ENCODE data around the gene GAPDHS. TPM values are rescaled to one million over a fixed set of nuclear protein-coding genes. Genes with fewer than 3 reads are reported as not detected.

GAPDHS gene
- total RNA-seq, 6 experiments from 2014 or later, result not detected

GRCh38 chr19:35517342-35517741, 15.9 kb upstream of the GAPDHS start:
- DNase-seq, result no peak
- TF ChIP-seq, protein P1, sequence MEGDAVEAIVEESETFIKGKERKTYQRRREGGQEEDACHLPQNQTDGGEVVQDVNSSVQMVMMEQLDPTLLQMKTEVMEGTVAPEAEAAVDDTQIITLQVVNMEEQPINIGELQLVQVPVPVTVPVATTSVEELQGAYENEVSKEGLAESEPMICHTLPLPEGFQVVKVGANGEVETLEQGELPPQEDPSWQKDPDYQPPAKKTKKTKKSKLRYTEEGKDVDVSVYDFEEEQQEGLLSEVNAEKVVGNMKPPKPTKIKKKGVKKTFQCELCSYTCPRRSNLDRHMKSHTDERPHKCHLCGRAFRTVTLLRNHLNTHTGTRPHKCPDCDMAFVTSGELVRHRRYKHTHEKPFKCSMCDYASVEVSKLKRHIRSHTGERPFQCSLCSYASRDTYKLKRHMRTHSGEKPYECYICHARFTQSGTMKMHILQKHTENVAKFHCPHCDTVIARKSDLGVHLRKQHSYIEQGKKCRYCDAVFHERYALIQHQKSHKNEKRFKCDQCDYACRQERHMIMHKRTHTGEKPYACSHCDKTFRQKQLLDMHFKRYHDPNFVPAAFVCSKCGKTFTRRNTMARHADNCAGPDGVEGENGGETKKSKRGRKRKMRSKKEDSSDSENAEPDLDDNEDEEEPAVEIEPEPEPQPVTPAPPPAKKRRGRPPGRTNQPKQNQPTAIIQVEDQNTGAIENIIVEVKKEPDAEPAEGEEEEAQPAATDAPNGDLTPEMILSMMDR (IDR thresholded peaks at IDR 0.05), result no peak
- Mint-ChIP-seq H3K9me3 (no peaks in the 10 kb centered on the region), H3K27me3 (ENCODE audit: insufficient read depth) (peaks cover 10% of the 10 kb centered on the region), H3K4me1 (ENCODE audit: low read depth) (peaks cover 45% of the 10 kb centered on the region), H3K36me3 (ENCODE audit: low read depth) (no peaks in the 10 kb centered on the region), H3K27ac (peak overlapping the region; percentile 91), H3K4me3 (no peak overlapping the region)

DNA sequence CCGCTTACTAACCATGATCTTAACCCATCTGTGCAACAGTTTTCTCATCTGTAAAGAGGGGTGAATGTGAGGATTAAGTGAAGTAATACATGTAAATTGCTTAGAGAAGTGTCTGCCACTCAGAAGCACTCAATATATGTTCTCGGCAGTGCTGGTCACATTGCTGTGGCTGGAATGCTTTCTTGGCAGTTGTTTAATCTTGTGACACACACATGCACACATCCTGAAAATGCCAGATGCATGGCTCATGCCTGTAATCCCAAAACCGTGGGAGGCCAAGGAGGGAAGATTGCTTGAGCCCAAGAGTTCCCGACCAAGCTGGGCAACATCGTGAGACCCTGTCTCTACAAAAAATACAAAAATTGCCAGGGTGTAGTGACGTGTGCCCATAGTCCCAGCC, 14.9 kb upstream of the GAPDHS start:
- Mint-ChIP-seq H3K4me1 (ENCODE audit: low read depth) (peaks cover 45% of the 10 kb centered on the region), H3K4me3 (peak overlapping the region; percentile 66), H3K36me3 (ENCODE audit: low read depth) (no peaks in the 10 kb centered on the region), H3K27ac (peak overlapping the region; percentile 91), H3K9me3 (no peaks in the 10 kb centered on the region), H3K27me3 (ENCODE audit: insufficient read depth) (peaks cover 4% of the 10 kb centered on the region)
- TF ChIP-seq, protein P1 (IDR thresholded peaks at IDR 0.05), result no peak
- peak; percentile 95 for DNase-seq

GRCh38 chr19:35519291-35519690, 14.0 kb upstream of the GAPDHS start:
- no peak for DNase-seq
- TF ChIP-seq, protein P1 (IDR thresholded peaks at IDR 0.05), result no peak
- peak overlapping the region; percentile 91 for H3K27ac Mint-ChIP-seq
- peaks cover 35% of the 10 kb centered on the region for H3K4me1 Mint-ChIP-seq (ENCODE audit: low read depth)
- no peaks in the 10 kb centered on the region for H3K9me3 Mint-ChIP-seq
- peaks cover 2% of the 10 kb centered on the region for H3K27me3 Mint-ChIP-seq (ENCODE audit: insufficient read depth)
- no peak overlapping the region; the same call in 1 of the 2 replicates for H3K4me3 Mint-ChIP-seq
- H3K36me3 Mint-ChIP-seq (ENCODE audit: low read depth), result no peaks in the 10 kb centered on the region

- TF ChIP-seq, protein P1 (IDR thresholded peaks at IDR 0.05), result no peak
- Mint-ChIP-seq H3K9me3 (no peaks in the 10 kb centered on the region), H3K36me3 (ENCODE audit: low read depth) (no peaks in the 10 kb centered on the region), H3K4me3 (no peak overlapping the region), H3K27ac (no peak overlapping the region), H3K4me1 (ENCODE audit: low read depth) (peaks cover 30% of the 10 kb centered on the region), H3K27me3 (ENCODE audit: insufficient read depth) (peaks cover 5% of the 10 kb centered on the region)
- DNase-seq, result no peak
Observed at GRCh38 chr19:35521124-35521743, 12.0 kb upstream of the GAPDHS start.

DNA sequence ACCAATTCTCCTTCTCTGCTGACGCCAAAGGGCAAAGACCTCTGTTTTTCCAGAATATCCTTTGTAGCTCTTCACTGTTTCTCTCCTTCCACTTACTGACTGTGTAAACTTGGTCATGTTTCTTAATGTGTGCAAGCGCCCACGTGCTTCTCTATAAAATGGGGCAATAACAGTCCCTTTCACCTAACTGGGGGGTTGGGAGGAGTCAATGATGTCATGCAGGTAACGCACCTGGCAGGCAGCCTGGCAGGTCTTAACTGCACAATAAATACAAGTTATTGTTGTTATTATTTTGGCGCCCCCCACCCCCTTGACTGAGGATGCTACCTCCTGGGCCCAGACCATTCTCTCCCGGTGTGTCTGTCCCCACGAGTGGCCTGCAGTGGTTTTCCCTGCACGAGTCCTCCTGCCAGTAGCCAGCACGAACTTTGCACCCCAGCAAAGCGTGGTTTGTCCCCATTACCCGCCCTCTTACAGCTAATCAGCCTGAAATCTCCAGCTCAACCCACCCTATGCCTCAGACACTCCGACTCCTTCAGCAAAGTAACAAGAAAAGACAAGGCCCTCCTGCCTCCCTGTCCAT, 10.4 kb upstream of the GAPDHS start:
- Mint-ChIP-seq H3K27me3 (ENCODE audit: insufficient read depth) (peaks cover 5% of the 10 kb centered on the region), H3K27ac (no peak overlapping the region), H3K4me3 (no peak overlapping the region), H3K4me1 (ENCODE audit: low read depth) (peaks cover 24% of the 10 kb centered on the region), H3K36me3 (ENCODE audit: low read depth) (no peaks in the 10 kb centered on the region), H3K9me3 (no peaks in the 10 kb centered on the region)
- TF ChIP-seq, protein P1 (IDR thresholded peaks at IDR 0.05), result no peak
- no peak for DNase-seq

Data from HFFc6 (cell line).